T-helper 2 cell treated with Interferon-gamma antibody and Interleukin-4, amounts not matched to agents 5 μg/mL and 100 μg/mL, for 36 hours (primary cell): ENCODE measurements around the gene TARP.
A peak's percentile ranks its signal among the peaks of the same experiment; 100 is the strongest.

Source experiments
- DNase-seq: peaks from one replicate; pipeline ENCODE4 v3.0.0; 2021; ENCODE audit warnings: low spot score
- H3K27ac Mint-ChIP-seq: one replicate; pipeline ENCODE4 v1.8.0; 2021; ENCODE audit warnings: mild to moderate bottlenecking, mixed read lengths
- H3K27me3 Mint-ChIP-seq: one replicate; pipeline ENCODE4 v1.8.0; 2021; ENCODE audit warnings: low read depth, mixed read lengths
- H3K36me3 Mint-ChIP-seq: one replicate; pipeline ENCODE4 v1.8.0; 2021; ENCODE audit warnings: low read depth, mixed read lengths
- H3K4me1 Mint-ChIP-seq: one replicate; pipeline ENCODE4 v1.8.0; 2021; ENCODE audit warnings: low read depth, mixed read lengths
- H3K4me3 Mint-ChIP-seq: one replicate; pipeline ENCODE4 v1.8.0; 2022; ENCODE audit warnings: mild to moderate bottlenecking, moderate library complexity, mixed read lengths
- H3K9me3 Mint-ChIP-seq: one replicate; pipeline ENCODE4 v1.8.0; 2021; ENCODE audit warnings: mixed read lengths

TARP gene

DNA sequence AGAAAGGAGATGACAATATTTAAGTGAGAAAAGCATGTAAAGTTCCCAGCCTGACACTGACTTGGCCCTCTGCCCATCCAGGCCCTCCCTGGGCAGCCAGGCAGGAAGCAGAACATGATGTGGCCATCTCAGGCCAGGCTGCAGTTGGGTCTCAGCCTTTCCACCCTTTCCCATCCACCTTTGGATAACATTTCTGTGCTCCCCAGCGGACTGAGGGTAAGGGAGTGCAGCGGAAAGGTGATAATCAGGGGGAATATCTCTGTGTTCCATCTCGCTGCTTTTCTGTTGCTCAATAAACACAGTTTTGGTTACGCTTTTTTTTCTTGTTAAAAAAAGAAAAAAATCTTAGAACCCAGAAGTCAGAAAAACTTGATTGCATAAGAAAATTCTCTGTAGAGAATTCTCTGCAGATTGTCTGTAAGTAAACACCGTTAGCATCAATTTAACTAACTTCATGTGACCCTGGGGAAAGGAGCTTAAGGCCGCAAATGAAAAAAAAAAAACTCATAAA is 37.2 kb upstream of the TARP start:
- H3K36me3 Mint-ChIP-seq: peaks cover 2% of the 10 kb centered on the region

DNA sequence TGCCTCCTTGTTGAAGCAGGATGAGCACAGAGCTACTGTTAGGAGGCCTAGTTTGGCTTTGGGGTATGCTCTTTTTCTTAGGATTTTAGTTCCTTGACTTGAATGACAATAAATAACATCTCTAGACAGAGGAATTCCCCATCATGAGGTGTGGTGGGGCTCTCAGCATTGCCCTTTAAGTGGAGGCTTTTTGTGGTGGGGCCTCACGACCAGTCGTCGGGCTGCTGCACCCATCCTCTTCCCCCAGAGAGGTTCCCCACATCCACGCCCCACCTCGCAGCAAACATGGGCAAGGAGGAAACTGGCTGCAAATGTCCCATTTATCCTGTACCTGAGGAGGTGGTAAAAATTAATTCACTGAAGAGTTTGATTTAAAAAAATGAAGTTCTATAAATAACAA is 36.1 kb upstream of the TARP start:
- DNase-seq: no peak
- peaks cover 2% of the 10 kb centered on the region for H3K36me3 Mint-ChIP-seq
- peaks cover 10% of the 10 kb centered on the region for H3K4me1 Mint-ChIP-seq
- no peaks in the 10 kb centered on the region for H3K27me3 Mint-ChIP-seq
- peak overlapping the region; percentile 18 for H3K4me3 Mint-ChIP-seq
- peak overlapping the region; percentile 31 for H3K27ac Mint-ChIP-seq
- H3K9me3 Mint-ChIP-seq: peaks cover 3% of the 10 kb centered on the region

More for the DNA sequence above, 37.2 kb upstream of the TARP start:
- peaks cover 3% of the 10 kb centered on the region for H3K9me3 Mint-ChIP-seq
- H3K4me3 Mint-ChIP-seq: peak overlapping the region; percentile 71
- H3K27me3 Mint-ChIP-seq: no peaks in the 10 kb centered on the region
- DNase-seq: no peak
- H3K27ac Mint-ChIP-seq: no peak overlapping the region
- peaks cover 3% of the 10 kb centered on the region for H3K4me1 Mint-ChIP-seq

DNA sequence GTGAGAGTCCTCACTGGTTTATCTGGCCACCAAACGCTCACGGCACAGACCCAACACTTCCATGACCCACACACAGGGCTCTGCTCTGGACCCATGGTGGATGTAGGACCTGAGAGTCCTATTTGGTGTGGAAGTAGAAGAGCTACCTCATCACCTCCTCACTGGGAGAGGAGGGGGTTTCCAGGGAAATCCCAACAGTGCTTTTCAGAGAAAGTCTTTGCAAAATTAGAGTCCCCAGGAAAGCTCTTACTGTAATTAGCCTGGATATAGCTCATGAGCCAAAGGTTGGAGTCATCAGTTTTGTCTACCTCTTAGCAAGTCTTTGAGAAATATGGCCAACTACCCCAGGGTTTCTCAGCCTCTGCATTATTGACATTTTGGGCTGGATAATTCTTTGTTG is 34.7 kb upstream of the TARP start:
- DNase-seq: no peak
- no peak overlapping the region for H3K4me3 Mint-ChIP-seq
- H3K27me3 Mint-ChIP-seq: no peaks in the 10 kb centered on the region
- H3K36me3 Mint-ChIP-seq: peaks cover 2% of the 10 kb centered on the region
- H3K27ac Mint-ChIP-seq: no peak overlapping the region
- peaks cover 11% of the 10 kb centered on the region for H3K4me1 Mint-ChIP-seq
- H3K9me3 Mint-ChIP-seq: peaks cover 3% of the 10 kb centered on the region

DNA sequence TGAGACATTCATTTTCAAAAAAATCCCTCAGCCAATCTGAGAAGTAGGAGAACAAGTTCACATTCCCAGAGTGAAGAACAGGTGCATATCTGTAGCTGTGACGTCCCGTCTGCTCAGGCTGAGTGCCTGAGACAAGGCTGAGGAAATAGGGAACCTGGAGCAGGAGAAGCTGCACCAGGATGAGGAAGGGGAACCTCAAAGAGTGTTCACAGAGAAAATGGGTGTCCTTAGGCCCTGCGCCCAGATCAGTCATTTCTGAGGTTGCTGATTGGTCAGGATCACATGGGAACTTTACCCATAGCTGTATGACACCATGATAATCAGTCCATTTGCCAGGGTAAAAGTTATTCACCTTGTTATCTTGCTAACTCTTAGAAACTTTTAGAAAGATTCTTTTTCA is 34.2 kb upstream of the TARP start:
- no peaks in the 10 kb centered on the region for H3K27me3 Mint-ChIP-seq
- no peak overlapping the region for H3K27ac Mint-ChIP-seq
- H3K4me3 Mint-ChIP-seq: no peak overlapping the region

DNA sequence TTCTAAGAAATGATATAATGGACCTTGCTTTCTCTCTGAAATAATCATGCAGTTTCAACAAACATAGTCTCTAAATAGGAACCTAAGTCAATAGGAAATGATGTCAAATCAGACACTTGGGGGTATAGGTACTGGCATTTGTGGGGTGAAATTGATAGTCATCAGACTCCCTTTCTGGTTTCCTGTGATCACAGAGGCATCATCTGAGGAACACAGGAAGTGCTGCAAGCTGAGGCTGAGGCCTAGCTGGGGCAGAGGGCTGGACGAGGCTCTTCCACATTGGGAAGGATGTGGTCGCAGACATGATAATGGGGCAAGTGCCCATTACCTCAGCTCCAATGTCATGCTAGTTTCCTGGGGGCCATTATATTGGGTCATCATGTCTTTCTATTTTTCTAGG is 33.5 kb upstream of the TARP start:
- Mint-ChIP-seq H3K4me1 (peaks cover 9% of the 10 kb centered on the region), H3K4me3 (peak overlapping the region; percentile 59), H3K27me3 (no peaks in the 10 kb centered on the region), H3K9me3 (peaks cover 3% of the 10 kb centered on the region), H3K36me3 (peaks cover 2% of the 10 kb centered on the region), H3K27ac (peak overlapping the region; percentile 84)
- DNase-seq: no peak

More for the DNA sequence above, 34.2 kb upstream of the TARP start:
- peaks cover 11% of the 10 kb centered on the region for H3K4me1 Mint-ChIP-seq
- no peak for DNase-seq
- peaks cover 3% of the 10 kb centered on the region for H3K9me3 Mint-ChIP-seq
- H3K36me3 Mint-ChIP-seq: peaks cover 2% of the 10 kb centered on the region

DNA sequence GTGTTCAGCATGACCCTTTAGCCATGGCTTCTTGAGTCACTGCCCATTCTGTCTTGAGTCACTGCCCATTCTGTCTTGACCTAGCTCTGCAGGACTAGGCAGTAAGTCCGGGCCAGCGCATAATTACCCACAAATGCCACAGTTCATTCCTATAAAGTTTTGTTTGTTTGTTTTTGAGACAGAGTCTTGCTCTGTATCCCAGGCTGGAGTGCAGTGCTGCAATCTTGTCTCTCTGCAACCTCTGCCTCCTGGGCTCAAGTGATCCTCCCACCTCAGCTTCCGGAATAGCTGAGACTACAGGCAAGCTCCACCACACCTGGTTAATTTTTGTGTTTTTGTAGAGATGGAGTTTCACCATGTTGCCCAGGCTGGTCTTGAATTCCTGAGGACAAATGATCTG is 32.7 kb upstream of the TARP start:
- H3K4me3 Mint-ChIP-seq: no peak overlapping the region
- DNase-seq: no peak
- peaks cover 9% of the 10 kb centered on the region for H3K4me1 Mint-ChIP-seq
- H3K9me3 Mint-ChIP-seq: peaks cover 3% of the 10 kb centered on the region
- H3K36me3 Mint-ChIP-seq: peaks cover 2% of the 10 kb centered on the region
- no peaks in the 10 kb centered on the region for H3K27me3 Mint-ChIP-seq
- H3K27ac Mint-ChIP-seq: no peak overlapping the region

DNA sequence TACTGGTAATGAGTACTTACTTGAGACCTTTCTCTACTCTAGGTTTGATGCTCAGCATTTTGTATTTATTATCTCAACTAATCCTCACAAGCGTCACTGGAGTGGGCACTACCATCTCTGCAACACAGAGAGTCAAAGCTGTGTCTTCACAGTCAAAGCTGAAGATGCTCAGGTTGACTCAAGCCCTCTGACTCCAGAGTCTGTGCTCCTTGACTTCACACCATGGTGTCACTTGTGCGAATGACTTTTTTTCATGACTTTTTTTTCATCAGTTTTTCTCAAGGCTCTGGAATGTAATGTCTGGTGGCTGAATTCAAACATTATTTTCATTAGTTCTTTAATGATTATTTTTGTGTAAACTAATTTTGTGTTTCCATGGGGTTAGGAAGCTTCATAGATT is 30.4 kb upstream of the TARP start:
- H3K27me3 Mint-ChIP-seq: no peaks in the 10 kb centered on the region
- no peak overlapping the region for H3K27ac Mint-ChIP-seq
- no peak for DNase-seq
- peak overlapping the region; percentile 18 for H3K4me3 Mint-ChIP-seq
- H3K9me3 Mint-ChIP-seq: peaks cover 3% of the 10 kb centered on the region
- H3K36me3 Mint-ChIP-seq: peaks cover 2% of the 10 kb centered on the region
- peaks cover 11% of the 10 kb centered on the region for H3K4me1 Mint-ChIP-seq

DNA sequence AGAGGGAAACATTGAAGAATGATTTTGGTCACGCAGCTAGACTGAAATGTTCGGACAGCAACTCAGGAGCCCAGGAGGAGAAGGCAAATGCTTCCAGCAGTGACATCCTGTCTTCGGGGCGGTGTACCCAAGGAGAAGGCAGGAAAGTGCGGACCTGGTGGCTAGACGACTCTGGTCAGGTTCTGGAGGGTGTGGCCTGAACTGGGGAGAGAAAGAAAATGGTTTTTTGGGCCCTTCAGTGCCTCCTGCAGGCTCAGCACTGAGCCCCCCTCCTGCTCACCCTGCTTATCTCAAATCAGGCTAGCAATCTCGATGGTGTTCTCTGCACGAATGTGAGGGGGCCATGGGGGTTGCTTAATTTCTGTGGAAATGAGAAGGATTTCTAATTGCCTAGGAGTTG is 26.7 kb upstream of the TARP start:
- peaks cover 8% of the 10 kb centered on the region for H3K4me1 Mint-ChIP-seq
- H3K36me3 Mint-ChIP-seq: no peaks in the 10 kb centered on the region
- H3K27me3 Mint-ChIP-seq: no peaks in the 10 kb centered on the region
- H3K27ac Mint-ChIP-seq: peak overlapping the region; percentile 41
- no peaks in the 10 kb centered on the region for H3K9me3 Mint-ChIP-seq
- peak overlapping the region; percentile 80 for H3K4me3 Mint-ChIP-seq
- no peak for DNase-seq

DNA sequence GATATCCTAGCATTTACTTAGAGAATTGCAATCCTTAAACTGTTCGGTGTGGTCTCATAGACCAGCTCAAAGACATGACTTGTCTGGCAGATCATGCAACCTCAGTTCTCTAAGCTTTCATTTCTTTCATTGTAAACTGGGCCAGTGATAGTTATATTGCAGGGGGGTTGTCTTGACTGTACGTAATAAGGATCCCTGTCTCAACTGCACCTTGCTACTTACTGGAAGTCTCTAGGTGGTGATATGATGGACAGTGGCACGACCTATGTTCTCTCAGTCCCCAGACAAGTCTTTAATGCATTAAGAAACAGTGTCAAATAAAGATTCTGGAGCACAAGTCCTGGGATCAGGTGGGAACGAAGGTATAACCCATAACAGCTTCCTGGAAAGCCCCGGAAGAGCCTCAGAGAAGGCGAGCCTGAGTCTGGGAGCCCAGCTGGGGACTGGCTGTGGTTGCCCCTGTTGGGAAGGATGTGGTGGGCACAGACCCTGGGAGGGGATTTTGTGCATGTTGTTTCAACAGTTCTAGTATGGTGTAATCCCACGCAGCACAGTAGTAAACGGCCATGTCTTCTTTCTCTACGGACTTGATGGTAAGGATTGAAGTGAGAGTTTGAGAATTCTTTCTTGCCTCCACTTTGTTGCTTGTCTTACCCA is 26.0 kb upstream of the TARP start:
- Mint-ChIP-seq H3K27me3 (no peaks in the 10 kb centered on the region), H3K4me3 (peak overlapping the region; percentile 80), H3K4me1 (peaks cover 2% of the 10 kb centered on the region), H3K9me3 (no peaks in the 10 kb centered on the region), H3K36me3 (no peaks in the 10 kb centered on the region), H3K27ac (peak overlapping the region; percentile 41)
- DNase-seq: no peak

DNA sequence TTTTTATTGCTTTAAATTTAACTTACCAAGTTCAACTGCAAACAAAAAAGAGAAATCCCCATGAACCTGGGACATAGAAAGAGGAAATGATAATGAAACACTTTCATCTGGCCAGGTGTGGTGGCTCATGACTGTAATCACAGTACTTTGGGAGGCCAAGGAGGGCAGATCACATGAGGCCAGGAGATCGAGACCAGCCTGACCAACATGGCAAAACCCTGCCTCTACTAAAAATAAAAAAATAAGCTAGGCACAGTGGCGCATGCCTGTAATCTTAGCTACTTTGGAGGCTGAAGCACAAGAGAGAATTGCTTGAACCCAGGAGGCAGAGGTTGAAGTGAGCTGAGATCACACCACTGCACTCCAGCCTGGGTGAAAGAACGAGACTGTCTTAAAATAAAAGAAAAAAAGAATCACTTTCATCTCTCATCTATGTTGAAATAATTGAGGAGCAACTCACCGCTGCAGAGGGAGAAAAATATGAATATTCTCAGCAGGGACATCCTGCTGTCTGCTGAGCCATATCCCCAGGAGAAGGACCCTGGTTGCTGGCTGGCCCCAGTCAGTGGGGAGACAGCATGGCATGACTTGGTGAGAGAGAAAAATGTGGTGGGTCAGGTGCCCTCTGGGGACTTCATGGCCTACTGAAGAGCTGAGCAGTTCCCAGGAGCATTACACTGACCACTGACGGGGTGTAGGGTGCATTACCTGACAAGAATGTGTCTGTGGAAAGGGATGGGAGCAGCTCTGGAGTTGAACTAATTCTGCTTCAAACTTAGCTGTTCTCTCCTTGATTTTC is 22.8 kb upstream of the TARP start:
- H3K27me3 Mint-ChIP-seq: no peaks in the 10 kb centered on the region
- no peaks in the 10 kb centered on the region for H3K36me3 Mint-ChIP-seq
- H3K4me3 Mint-ChIP-seq: no peak overlapping the region
- no peaks in the 10 kb centered on the region for H3K9me3 Mint-ChIP-seq
- no peak for DNase-seq
- H3K4me1 Mint-ChIP-seq: peaks cover 2% of the 10 kb centered on the region
- no peak overlapping the region for H3K27ac Mint-ChIP-seq

DNA sequence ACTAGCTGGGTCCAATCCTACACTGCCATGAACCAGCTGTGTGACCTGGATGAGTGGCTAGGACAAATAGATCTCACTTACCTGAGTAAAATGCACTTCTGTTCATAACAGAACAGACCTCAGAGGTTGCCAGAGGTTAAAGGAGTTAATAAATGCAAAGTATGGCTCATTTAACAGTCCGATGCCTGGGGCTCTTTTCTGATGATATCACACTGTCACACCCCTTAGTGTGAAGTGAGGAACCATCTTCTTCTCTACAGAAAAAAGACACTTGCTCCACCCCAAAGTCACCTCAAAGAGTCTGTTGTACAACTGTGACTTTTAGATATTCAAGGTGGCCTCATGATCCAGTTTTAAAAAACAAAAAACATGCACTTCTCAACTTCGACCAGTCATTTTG is 21.5 kb upstream of the TARP start:
- H3K27me3 Mint-ChIP-seq: no peaks in the 10 kb centered on the region
- H3K4me1 Mint-ChIP-seq: no peaks in the 10 kb centered on the region
- no peak for DNase-seq
- H3K4me3 Mint-ChIP-seq: no peak overlapping the region
- no peak overlapping the region for H3K27ac Mint-ChIP-seq
- no peaks in the 10 kb centered on the region for H3K9me3 Mint-ChIP-seq
- no peaks in the 10 kb centered on the region for H3K36me3 Mint-ChIP-seq

DNA sequence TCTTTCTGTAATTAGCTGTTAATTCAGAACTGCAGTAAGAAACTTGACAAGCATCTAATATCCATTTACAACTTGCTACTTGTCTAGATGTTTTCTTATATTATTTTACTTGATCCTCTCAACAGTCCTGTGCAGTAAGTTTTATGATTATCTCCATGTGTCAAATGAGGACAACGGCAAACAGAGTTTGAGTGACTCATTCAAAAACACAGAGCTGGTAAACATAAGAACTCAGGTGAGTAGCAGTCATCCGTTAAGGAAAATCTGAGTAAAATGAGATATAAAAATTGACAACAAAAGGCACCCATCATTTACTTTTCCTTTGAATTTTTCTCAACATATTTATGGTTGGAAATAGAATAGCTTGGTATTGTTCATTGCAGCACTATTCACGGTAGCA is 19.0 kb upstream of the TARP start:
- H3K4me3 Mint-ChIP-seq: no peak overlapping the region
- no peaks in the 10 kb centered on the region for H3K4me1 Mint-ChIP-seq
- H3K36me3 Mint-ChIP-seq: no peaks in the 10 kb centered on the region
- no peaks in the 10 kb centered on the region for H3K27me3 Mint-ChIP-seq
- DNase-seq: no peak
- no peaks in the 10 kb centered on the region for H3K9me3 Mint-ChIP-seq
- H3K27ac Mint-ChIP-seq: no peak overlapping the region

DNA sequence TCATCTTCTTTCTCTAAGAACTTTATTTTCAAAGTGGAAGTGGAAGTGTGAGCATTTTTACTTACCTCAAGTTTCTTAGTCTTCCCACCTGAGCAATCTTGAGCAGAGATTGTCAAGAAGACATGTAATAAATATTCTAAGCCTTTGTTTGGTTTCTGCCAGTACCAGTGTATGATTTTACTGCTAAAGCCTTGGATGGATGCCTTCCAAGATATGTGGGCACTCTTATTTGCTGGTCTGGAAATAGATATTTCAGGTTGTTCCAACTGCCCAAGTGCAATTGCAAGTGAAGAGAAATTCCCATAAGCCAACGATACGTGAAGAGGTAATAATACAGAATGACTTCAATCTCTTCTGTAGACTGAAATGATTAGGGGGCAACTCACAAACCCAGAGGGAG is 18.2 kb upstream of the TARP start:
- no peaks in the 10 kb centered on the region for H3K4me1 Mint-ChIP-seq
- H3K4me3 Mint-ChIP-seq: no peak overlapping the region
- no peaks in the 10 kb centered on the region for H3K36me3 Mint-ChIP-seq
- no peaks in the 10 kb centered on the region for H3K9me3 Mint-ChIP-seq
- H3K27me3 Mint-ChIP-seq: no peaks in the 10 kb centered on the region
- DNase-seq: no peak
- no peak overlapping the region for H3K27ac Mint-ChIP-seq

DNA sequence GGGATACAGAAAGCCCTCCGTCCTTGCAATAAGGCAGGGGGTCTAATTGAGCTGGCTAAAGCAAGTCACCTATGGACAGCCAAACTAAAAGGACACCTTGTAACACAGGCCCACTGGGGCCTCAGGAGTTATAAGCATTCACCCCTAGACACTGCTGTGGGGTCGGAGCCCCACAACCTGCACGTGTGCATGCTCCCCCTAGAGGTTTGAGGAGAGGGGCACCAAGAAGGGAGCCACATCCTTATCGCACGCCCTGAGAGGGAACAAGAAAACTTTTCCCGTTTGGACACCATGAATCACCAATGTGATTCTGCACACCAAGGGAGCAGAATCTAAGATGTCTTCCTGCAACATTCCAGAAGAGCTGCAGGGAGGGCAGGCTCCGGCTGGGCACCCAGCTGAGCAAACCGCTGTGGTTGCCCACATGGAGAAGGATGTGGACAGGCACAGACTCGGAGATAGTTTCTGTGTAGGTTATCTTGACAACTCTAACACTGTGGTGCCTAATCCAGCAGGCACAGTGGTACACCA is 17.7 kb upstream of the TARP start:
- DNase-seq: no peak
- H3K36me3 Mint-ChIP-seq: no peaks in the 10 kb centered on the region
- H3K27me3 Mint-ChIP-seq: no peaks in the 10 kb centered on the region
- H3K27ac Mint-ChIP-seq: no peak overlapping the region
- no peaks in the 10 kb centered on the region for H3K4me1 Mint-ChIP-seq
- H3K4me3 Mint-ChIP-seq: no peak overlapping the region
- no peaks in the 10 kb centered on the region for H3K9me3 Mint-ChIP-seq
